GM19099 (cell line): ENCODE measurements around the gene ALDH1L2.

Source experiments
- POLR2A ChIP-seq: IDR thresholded peaks from 3 replicates; pipeline ENCODE4 v1.6.1; 2011; ENCODE audit warnings: low read depth; ENCODE audit not compliant: insufficient read length; ENCODE audit errors: extremely low read depth

ALDH1L2 gene

GRCh38 chr12:105067511-105068031 lies 16.7 kb downstream of the ALDH1L2 start:
- TF ChIP-seq POLR2A: no peak

- TF ChIP-seq POLR2A: no peak
Measured at GRCh38 chr12:105064564-105065178, 19.6 kb downstream of the ALDH1L2 start.

GRCh38 chr12:105060715-105061378 lies 23.4 kb downstream of the ALDH1L2 start:
- no peak for TF ChIP-seq POLR2A

- no peak for TF ChIP-seq POLR2A
Measured at GRCh38 chr12:105057174-105057573, 27.1 kb downstream of the ALDH1L2 start.

- no peak for TF ChIP-seq POLR2A
Measured at GRCh38 chr12:105053116-105053572, 31.1 kb downstream of the ALDH1L2 start.

GRCh38 chr12:105051981-105052380 lies 32.3 kb downstream of the ALDH1L2 start:
- TF ChIP-seq POLR2A: no peak

GRCh38 chr12:105048315-105048714 lies 35.9 kb downstream of the ALDH1L2 start:
- no peak for TF ChIP-seq POLR2A

GRCh38 chr12:105047308-105047707 lies 37.0 kb downstream of the ALDH1L2 start:
- TF ChIP-seq POLR2A: no peak

- TF ChIP-seq POLR2A: no peak
Measured at GRCh38 chr12:105041186-105041585, 43.1 kb downstream of the ALDH1L2 start.

- no peak for TF ChIP-seq POLR2A
Measured at GRCh38 chr12:105040476-105040875, 43.8 kb downstream of the ALDH1L2 start.

GRCh38 chr12:105036937-105037649 lies 47.2 kb downstream of the ALDH1L2 start:
- no peak for TF ChIP-seq POLR2A

- no peak for TF ChIP-seq POLR2A
Measured at GRCh38 chr12:105033851-105034250, 50.4 kb downstream of the ALDH1L2 start.

GRCh38 chr12:105032703-105033357 lies 51.4 kb downstream of the ALDH1L2 start:
- no peak for TF ChIP-seq POLR2A

GRCh38 chr12:105030820-105031807 lies 53.1 kb downstream of the ALDH1L2 start:
- TF ChIP-seq POLR2A: no peak
